ENCODE results near the gene MPDZ. TPM values are rescaled to one million over a fixed set of nuclear protein-coding genes. Genes with fewer than 3 reads are reported as not detected.

MPDZ gene
- polyA plus RNA-seq, 3 donors from 2014 or later = not detected

- H3K9me3 Mint-ChIP-seq = peaks cover 8 to 45% (median 21%) of the 10 kb centered on the region in 6 donors
- peaks cover 0 to 2% (median 2%) of the 10 kb centered on the region in 3 donors for H3K27me3 Mint-ChIP-seq (ENCODE audit: low read depth in 3 of 3)
- no peak for DNase-seq
- H3K36me3 Mint-ChIP-seq = peaks cover 0 to 3% (median 0%) of the 10 kb centered on the region in 3 donors
- H3K27ac Mint-ChIP-seq = no peak overlapping the region
- H3K4me1 Mint-ChIP-seq = no peaks in the 10 kb centered on the region
- H3K4me3 Mint-ChIP-seq = no peak overlapping the region
Observed at GRCh38 chr9:13064676-13065075, 214.8 kb downstream of the MPDZ start.

- Mint-ChIP-seq H3K27me3 (ENCODE audit: low read depth in 3 of 3) (peaks cover 0 to 2% (median 2%) of the 10 kb centered on the region in 3 donors), H3K27ac (no peak overlapping the region), H3K9me3 (peaks cover 8 to 41% (median 20%) of the 10 kb centered on the region in 6 donors), H3K36me3 (peaks cover 0 to 3% (median 0%) of the 10 kb centered on the region in 3 donors), H3K4me3 (no peak overlapping the region), H3K4me1 (no peaks in the 10 kb centered on the region)
- no peak for DNase-seq
Observed at GRCh38 chr9:13063880-13064459, 215.5 kb downstream of the MPDZ start.

- Mint-ChIP-seq H3K4me3 (no peak overlapping the region), H3K9me3 (peaks cover 8 to 40% (median 20%) of the 10 kb centered on the region in 6 donors), H3K36me3 (peaks cover 0 to 3% (median 0%) of the 10 kb centered on the region in 3 donors), H3K27me3 (ENCODE audit: low read depth in 3 of 3) (peaks cover 0 to 2% (median 0%) of the 10 kb centered on the region in 3 donors), H3K27ac (no peak overlapping the region), H3K4me1 (no peaks in the 10 kb centered on the region)
- no peak for DNase-seq
Observed at GRCh38 chr9:13061390-13061789, 218.1 kb downstream of the MPDZ start.

All from immature natural killer cell (primary cell).